Hematopoietic multipotent progenitor cell treated with erythropoietin and hydrocortisone succinate and interleukin-3 and kit ligand, for 17 days (in vitro differentiated cells): ENCODE results near the gene AQP7.
"Not testable (repeated sequence)": the region's sequence is repeated elsewhere in the genome, so short reads cannot be mapped to it uniquely, and the experiment has no call there.

Experiments
- DNase-seq: peaks from one replicate; pipeline ENCODE4 v3.0.0-alpha.2; 2015; ENCODE audit warnings: low spot score

Gene AQP7

GRCh38 chr9:33374634-33375237 is 27.6 kb downstream of the AQP7 start:
- DNase-seq, result peak; percentile 78

GRCh38 chr9:33374190-33374589 is 28.2 kb downstream of the AQP7 start:
- no peak for DNase-seq

GRCh38 chr9:33372900-33373299 is 29.5 kb downstream of the AQP7 start:
- DNase-seq, result no peak

GRCh38 chr9:33366979-33367480 is 35.3 kb downstream of the AQP7 start:
- DNase-seq, result no peak

- DNase-seq, result not testable (repeated sequence)
Measured at GRCh38 chr9:33364814-33365213, 37.6 kb downstream of the AQP7 start.

GRCh38 chr9:33364127-33364526 is 38.2 kb downstream of the AQP7 start:
- peak; percentile 35 for DNase-seq

- DNase-seq, result not testable (repeated sequence)
Measured at GRCh38 chr9:33358641-33359040, 43.7 kb downstream of the AQP7 start.

- DNase-seq, result no peak
Measured at GRCh38 chr9:33355933-33356332, 46.4 kb downstream of the AQP7 start.

GRCh38 chr9:33354651-33355211 is 47.6 kb downstream of the AQP7 start:
- no peak for DNase-seq

- no peak for DNase-seq
Measured at GRCh38 chr9:33351547-33351946, 50.8 kb downstream of the AQP7 start.

GRCh38 chr9:33350310-33350709 is 52.1 kb downstream of the AQP7 start:
- no peak for DNase-seq

GRCh38 chr9:33349743-33350142 is 52.6 kb downstream of the AQP7 start:
- no peak for DNase-seq

- DNase-seq, result no peak
Measured at GRCh38 chr9:33348998-33349397, 53.4 kb downstream of the AQP7 start.

- no peak for DNase-seq
Measured at GRCh38 chr9:33346564-33346963, 55.8 kb downstream of the AQP7 start.

GRCh38 chr9:33344145-33344544 is 58.2 kb downstream of the AQP7 start:
- DNase-seq, result no peak

- DNase-seq, result no peak
Measured at GRCh38 chr9:33341182-33341581, 61.2 kb downstream of the AQP7 start.

- DNase-seq, result no peak
Measured at GRCh38 chr9:33340186-33340585, 62.2 kb downstream of the AQP7 start.
